Smooth muscle cell of the brain vasculature (primary cell): ENCODE results near the gene C2orf68.
"Not testable (repeated sequence)": the region's sequence is repeated elsewhere in the genome, so short reads cannot be mapped to it uniquely, and the experiment has no call there.

Experiments used
- DNase-seq: peaks from one replicate; pipeline ENCODE4 v3.0.0-alpha.2; 2012; ENCODE audit warnings: low read depth, low spot score

The C2orf68 gene, protein sequence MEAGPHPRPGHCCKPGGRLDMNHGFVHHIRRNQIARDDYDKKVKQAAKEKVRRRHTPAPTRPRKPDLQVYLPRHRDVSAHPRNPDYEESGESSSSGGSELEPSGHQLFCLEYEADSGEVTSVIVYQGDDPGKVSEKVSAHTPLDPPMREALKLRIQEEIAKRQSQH

DNA sequence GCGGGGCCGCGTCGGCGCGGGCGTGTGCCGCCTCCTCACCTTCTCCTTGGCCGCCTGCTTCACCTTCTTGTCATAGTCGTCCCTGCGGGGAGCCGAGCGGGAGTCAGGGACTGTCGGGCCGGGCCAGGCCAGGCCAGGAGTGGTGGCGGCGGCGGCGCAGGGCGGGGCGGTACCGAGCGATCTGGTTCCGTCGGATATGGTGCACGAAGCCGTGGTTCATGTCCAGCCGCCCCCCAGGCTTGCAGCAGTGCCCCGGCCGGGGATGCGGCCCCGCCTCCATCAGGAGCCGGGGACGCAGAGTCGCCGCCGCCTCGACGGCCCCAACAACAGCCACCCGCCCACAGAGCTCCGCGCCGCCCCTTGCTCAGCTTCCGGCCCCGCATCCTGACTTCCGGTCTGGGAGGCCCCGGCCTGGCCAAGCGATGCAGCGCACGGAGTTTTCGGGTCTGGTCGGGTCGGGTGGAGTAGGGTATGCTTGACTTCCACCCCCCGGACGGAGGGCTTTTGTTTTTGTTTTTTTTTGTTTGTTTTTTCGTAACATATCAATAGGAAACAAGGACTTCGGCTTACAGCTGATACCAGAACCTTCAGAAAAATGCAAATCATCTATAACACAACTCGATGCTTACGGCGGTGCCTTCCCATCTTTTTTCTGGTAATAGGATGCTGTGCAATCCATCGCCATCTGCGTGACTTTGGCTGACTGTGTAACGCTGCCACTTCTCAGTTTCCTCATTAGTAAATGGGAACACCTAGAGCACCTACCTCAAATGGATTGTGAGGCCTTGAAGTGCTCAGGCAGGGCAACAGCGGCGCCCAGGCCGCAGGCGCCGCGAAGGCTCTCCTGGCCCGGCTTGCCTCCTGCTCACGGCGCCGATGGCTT lies at the start of gene C2orf68:
TSS of gene C2orf68 (minus strand) at position 362 of the 883 bp plus-strand sequence. CDS start at position 280, 82 bp downstream.
- no peak for DNase-seq

GRCh38 chr2:85661139-85661858 lies 49.4 kb upstream of the C2orf68 start:
- DNase-seq, result no peak

DNA sequence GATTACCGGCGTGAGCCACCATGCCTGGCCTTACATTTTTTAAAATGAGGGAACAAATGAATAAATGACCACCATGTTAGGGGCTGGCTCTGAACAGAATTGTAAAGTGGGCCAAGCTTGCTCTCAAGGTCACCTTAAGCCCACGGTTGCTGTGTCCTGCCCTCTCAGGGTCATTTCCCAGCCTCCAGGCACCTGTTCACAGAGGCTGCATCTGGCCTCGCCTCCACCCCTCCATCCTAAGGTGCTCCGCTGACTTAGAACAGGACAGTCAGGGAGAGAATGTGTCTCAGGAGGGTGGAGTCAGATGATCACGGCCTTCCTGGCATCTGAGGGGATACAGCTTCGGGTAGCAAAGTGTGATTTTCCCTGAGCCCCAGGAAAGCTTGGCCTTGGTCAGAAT lies 48.9 kb upstream of the C2orf68 start:
- no peak for DNase-seq

DNA sequence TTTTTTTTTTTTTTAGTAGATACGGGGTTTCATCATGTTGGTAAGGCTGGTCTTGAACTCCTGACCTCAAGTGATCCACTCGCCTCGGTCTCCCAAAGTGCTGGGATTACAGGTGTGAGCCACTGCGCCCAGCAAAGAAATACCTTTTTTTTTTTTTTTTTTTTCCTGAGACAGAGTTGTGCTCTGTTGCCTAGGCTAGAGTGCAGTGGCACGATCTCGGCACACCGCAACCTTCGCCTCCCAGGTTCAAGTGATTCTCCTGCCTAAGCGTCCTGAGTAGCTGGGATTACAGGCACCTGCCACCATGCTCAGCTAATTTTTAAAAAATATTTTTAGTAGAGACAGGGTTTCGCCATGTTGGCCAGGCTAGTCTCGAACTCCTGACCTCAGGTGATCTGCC lies 48.4 kb upstream of the C2orf68 start:
- not testable (repeated sequence) for DNase-seq

DNA sequence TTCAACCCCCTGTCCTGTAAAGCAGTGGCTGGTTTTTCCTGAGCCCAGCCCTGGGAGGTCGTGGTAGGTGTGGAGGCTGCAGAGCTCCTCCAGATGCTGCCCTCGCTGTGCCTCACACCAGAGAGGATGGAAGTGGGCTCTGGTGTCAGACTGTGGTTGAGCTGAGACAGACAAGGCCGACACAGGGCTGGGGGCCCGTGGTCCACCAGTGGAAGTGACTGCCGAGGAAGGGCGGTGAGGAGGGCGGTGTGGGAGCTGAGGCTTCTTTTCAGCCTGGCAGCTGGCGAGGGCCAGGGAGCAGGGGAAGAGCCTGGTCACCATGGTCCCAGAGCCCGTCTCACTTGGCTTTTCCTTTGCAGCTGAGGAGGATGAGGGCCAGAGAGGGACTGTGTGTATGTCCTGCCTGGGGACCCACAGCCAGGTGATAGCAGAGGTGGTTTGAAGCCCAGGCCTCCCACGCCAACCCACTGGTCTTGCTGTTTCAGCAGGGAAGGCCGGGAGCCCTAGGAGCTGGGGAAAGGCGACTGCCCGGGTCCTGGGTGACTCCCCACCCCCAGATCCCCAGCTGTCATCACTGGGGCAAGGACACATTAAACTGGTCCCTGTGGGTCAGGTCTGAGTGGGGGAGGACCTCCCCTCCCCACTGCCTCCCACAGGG lies 47.6 kb upstream of the C2orf68 start:
- DNase-seq, result no peak

- DNase-seq, result not testable (repeated sequence)
Measured at GRCh38 chr2:85657399-85657798, 45.5 kb upstream of the C2orf68 start.

DNA sequence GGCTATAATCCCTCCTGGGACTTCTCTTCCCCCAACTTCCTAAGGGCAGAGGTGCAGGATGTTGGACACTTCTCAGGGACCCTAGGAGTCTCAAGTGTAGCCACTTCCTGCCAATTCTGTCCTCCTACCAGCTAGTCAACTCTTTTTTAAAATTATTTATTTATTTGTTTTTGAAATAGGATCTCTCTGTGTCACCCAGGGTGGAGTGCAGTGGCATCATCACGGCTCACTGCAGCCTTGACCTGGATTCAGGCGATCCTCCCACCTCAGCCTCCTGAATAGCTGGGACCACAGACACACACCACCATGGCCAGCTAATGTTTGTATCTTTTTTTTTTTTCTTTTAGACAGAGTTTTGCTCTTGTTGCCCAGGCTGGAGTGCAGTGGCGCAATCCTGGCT lies 44.6 kb upstream of the C2orf68 start:
- no peak for DNase-seq

DNA sequence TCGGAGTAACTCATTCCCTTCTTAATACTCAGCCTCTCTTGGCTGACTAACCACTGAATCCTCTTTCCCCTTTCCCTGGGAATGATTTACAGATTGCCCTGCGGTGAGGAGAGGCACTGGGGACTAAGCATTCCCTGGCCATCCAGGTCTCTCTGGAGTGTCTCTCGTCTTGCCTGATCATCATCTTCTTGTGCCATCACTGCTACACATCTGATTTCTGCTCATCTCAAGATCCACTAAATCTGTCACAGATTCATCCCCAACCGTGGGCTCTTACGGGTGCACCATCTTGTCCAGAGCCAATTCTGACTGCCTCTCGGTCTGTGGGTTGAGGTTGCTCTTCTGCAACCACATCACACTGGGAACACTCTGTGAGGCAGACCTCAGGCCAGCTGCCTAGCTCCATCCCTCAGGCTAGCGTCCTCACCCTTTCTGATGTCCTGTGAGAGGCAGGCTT lies 44.1 kb upstream of the C2orf68 start:
- DNase-seq, result no peak

GRCh38 chr2:85653996-85654395 lies 42.1 kb upstream of the C2orf68 start:
- no peak for DNase-seq

- DNase-seq, result no peak
Measured at GRCh38 chr2:85652056-85652455, 40.2 kb upstream of the C2orf68 start.

DNA sequence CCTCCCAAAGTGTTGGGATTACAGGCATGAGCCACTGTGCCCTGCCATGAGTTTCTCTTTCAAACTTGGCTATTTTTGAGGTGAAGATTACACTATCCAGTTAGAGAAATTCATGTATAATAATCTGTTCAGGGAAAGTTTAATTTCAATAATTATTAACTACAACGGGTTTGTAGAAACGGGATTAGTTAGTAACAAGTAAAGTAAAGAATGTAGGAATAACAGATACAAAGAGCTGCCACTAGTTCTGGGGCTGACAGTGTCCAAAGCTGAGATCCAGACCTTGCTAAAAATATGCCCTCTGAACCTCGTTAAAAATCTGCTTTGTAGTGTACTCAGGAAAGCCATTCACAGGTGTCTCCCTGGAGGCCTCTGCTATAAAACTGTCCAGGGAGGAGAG lies 39.2 kb upstream of the C2orf68 start:
- no peak for DNase-seq

DNA sequence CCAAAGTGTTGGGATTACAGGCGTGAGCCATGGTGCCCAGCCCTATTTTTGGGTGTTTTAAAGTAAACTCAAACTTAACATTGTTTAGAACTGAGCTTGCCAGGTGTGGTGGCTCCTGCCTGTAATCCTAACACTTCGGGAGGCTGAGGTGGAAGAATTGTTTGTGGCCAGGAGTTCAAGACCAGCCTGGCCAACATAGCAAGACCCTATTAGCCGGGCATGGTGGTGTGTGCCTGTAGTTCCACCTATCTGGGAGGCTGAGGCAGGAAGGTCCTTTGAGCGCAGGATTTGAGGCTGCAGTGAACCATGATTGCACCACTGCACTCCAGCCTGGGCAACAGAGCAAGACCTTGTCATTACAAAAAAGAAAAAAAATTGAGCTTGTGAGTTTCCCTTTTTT lies 38.6 kb upstream of the C2orf68 start:
- DNase-seq, result no peak

- DNase-seq, result no peak
Measured at GRCh38 chr2:85649201-85650190, 37.6 kb upstream of the C2orf68 start.

DNA sequence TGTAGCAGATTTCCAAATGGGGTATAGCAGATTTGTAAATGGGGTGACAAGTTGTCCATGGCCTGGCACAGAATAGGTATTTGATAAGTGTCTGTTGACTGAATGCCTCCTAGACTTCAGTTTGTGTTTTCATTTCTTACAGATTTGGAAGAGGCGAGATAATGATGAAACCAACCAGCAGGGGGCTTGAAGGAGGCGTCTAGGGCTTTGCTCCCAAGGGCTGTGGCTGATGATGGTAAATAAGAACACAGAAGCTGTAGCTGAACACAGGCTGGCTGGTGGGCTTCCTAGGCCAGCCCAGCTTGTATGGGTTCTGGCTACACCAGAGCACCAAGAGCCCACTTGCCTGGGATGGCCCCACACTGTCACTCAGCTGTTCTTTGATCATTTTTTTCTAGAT lies 36.8 kb upstream of the C2orf68 start:
- no peak for DNase-seq

DNA sequence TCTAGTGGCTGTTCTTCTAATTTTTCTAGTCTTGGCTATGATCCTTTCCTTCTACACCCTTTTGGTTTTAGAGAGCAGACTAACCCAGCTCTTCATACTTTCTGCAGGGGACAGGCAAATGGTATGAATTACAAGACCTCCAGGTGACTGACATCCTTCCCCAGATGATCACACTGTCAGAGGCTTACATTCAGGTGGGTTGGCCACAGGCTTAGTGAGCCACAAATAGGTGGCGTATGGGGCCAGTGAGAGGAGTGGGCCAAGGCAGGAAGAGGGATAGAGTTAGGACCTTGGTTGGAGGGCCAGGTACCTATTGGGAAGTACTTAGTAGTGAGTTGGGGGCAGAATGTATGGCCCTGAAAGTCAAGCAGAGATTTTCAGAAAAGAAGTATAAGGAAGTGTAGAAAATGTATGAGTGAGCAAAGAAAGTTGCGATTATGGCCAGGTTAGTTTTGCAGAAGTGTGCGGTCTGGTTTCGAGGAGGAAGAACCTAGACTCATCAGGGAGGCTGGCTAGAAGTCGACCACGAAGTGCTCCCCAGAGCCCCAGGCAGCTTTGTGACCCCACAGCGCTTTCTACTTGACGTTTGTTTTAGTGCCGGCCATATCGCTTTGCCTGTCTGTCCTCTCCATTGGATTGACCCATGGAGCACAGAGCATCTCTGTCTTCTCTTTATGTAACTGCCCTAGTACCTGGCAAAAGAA lies 36.1 kb upstream of the C2orf68 start:
- DNase-seq, result no peak

DNA sequence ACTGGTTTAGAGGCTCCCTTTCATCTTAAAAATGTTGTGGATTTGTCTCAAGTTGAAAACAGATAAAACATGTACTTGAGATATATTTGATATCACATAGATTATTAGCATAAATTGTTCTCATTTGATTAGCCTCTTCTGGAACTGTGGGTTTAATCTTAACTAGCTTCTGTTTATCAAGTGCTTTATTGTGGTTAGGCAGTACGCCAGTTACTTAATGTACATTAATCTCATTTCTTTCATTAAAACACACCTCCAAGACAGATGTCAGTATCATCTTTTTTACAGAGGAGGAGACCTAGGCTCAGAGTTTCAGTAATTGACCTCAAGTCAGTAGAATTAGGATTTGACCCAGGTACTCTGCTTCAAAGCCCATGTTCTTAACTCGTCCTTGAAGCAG lies 34.3 kb upstream of the C2orf68 start:
- DNase-seq, result no peak

- no peak for DNase-seq
Measured at GRCh38 chr2:85644909-85645308, 33.0 kb upstream of the C2orf68 start.

DNA sequence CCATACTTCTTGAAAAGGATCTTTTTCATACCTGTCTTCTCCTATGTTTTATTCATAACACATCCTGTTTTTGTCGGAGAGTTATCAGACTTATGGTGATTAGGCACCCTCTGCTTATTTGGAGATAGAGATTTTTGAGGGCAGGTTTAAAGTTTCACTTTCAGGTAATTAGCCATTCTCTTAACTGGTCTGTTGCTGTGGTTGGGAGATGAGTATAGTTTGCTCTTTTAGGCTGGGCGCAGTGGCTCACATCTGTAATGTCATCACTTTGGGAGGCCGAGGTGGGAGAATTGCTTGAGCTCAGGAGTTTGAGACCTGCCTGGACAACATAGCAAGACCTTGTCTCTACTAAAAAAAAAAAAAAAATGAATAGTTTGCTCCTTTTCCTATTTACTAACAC lies 30.9 kb upstream of the C2orf68 start:
- DNase-seq, result no peak

DNA sequence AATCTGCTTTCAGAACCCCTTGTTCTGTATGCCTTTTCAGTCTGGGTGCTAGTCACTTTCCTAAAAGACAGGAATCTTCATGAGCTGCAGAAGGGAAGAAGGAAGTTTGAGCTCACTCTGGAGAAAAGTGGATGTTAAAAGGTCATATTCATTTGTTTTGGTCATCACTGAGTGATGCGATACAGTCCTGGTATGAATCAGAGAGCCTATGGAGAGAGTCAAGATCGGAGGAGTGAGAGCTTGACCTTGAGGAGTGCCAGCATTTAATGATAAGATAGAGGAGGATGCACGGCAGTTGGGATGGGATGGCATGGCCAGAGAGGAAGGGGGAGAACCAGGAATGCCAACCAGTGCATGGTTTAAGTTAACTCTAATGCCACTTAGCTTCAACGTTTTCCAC lies 23.8 kb upstream of the C2orf68 start:
- no peak for DNase-seq

DNA sequence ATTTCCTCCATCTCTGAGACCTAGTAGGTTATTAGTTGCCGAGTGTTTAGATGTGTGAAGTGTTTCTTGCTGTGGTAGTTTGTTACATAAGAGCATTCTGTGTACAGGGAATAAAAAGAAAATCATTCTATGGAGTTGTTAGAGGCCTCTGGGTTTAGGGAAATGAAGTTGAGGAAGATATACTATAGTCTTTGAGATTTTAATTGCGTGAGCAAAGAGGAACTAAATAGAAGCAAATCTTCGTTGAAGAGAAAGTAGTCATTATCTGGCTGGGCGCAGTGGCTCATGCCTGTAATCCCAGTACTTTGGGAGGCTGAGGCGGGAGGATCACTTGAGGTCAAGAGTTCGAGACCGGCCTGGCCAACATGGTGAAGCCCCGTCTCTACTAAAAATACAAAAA lies 23.1 kb upstream of the C2orf68 start:
- DNase-seq, result no peak
